Measurements from ENCODE around the gene CLHC1. TPM values are rescaled to one million over a fixed set of nuclear protein-coding genes. Genes with fewer than 3 reads are reported as not detected.

CLHC1 gene
- total RNA-seq, 1 donor from 2014 or later: 46.7 TPM

DNA sequence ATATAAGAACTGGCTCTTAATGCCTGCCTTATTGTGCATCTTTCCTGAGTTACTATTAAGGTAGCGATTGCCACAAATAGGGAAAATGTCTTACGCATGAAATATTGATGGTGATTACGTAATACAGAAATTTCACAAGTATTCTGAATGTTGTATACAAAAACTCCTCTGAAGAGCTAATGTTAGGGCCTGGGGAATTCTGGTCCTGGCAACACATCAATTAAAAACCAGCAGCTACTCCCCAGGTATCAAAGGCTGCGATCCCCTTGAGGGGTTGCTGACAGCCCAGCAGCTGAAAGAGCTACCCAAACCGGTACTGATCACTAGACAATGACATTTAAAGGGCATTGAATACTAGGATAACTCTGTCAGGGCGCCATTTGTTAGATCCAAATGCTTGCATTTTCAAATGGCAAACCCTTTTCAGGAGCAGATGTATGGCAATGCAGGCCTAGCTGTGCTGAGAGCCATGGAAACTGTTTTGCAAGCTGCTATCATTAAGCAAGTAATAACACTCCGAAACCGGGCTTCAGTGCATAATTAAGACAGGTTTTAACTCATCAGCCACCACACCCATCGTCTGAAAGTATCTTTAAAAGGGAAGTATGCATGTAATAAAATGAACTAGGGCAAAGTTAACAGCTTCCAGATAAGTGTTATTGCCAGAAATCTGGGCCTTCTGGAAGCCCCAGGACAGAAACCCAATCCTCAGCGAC is 78.4 kb downstream of the CLHC1 start:
- peaks cover 40% of the 10 kb centered on the region for H3K4me1 Mint-ChIP-seq

DNA sequence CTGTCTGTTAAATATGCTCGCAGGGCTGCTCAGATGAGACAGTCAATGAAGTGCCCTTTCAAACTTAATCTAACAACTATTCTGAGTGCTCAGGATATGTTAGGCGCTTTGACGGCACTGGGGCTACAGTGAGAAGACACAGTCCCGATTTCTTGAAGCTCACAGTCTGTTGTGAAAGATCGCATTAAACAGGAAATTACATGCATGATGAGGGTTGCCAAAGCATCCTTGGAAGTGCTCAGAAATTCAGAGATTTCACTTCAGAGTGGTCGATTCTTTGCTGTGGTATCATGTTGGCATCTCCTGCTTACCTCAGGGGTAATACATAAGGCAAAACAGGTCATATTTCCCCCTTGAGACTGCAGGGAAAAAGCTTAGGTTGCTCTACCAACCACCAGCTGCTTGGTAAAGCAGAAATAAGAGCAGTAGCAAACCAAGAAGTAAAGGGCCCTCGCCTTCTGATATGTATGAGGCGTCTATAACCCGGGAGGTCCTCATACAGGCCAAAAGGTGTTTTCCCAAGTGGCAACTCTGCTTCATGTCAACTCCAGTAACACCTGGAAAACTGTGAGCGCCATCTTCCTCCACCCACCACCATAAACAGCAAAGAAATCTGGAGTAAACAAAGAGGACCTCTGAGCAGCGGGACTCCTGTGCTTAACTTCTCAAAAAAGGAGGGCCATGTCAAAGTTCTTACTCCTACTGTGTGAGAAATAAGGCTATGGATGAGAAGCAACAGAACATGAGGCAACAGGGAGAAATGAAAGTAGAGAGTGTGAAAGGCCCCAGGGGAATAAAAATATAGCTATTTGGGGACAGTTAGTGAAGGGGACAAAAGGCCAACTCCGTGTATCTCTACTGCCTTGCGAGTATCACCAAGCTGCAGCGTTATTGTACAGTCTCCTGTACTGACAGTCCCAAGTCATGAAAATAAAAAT is 79.3 kb downstream of the CLHC1 start:
- no peak overlapping the region for H3K27ac Mint-ChIP-seq
- no peaks in the 10 kb centered on the region for H3K27me3 Mint-ChIP-seq (ENCODE audit: low read depth)
- H3K9me3 Mint-ChIP-seq: no peaks in the 10 kb centered on the region
- DNase-seq (ENCODE audit: low spot score in 2 of 2, unreplicated experiment in 2 of 2): no peak
- H3K4me1 Mint-ChIP-seq: peaks cover 47% of the 10 kb centered on the region
- TF ChIP-seq, protein P1, sequence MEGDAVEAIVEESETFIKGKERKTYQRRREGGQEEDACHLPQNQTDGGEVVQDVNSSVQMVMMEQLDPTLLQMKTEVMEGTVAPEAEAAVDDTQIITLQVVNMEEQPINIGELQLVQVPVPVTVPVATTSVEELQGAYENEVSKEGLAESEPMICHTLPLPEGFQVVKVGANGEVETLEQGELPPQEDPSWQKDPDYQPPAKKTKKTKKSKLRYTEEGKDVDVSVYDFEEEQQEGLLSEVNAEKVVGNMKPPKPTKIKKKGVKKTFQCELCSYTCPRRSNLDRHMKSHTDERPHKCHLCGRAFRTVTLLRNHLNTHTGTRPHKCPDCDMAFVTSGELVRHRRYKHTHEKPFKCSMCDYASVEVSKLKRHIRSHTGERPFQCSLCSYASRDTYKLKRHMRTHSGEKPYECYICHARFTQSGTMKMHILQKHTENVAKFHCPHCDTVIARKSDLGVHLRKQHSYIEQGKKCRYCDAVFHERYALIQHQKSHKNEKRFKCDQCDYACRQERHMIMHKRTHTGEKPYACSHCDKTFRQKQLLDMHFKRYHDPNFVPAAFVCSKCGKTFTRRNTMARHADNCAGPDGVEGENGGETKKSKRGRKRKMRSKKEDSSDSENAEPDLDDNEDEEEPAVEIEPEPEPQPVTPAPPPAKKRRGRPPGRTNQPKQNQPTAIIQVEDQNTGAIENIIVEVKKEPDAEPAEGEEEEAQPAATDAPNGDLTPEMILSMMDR (IDR thresholded peaks at IDR 0.05; ENCODE audit: unreplicated experiment): no peak
- H3K36me3 Mint-ChIP-seq: no peaks in the 10 kb centered on the region
- no peak overlapping the region for H3K4me3 Mint-ChIP-seq

More for the DNA sequence above, 78.4 kb downstream of the CLHC1 start:
- DNase-seq (ENCODE audit: low spot score in 2 of 2, unreplicated experiment in 2 of 2): no peak
- TF ChIP-seq, protein P1 (IDR thresholded peaks at IDR 0.05; ENCODE audit: unreplicated experiment): no peak
- no peaks in the 10 kb centered on the region for H3K9me3 Mint-ChIP-seq
- no peak overlapping the region for H3K27ac Mint-ChIP-seq
- H3K27me3 Mint-ChIP-seq (ENCODE audit: low read depth): no peaks in the 10 kb centered on the region
- no peaks in the 10 kb centered on the region for H3K36me3 Mint-ChIP-seq
- no peak overlapping the region for H3K4me3 Mint-ChIP-seq

DNA sequence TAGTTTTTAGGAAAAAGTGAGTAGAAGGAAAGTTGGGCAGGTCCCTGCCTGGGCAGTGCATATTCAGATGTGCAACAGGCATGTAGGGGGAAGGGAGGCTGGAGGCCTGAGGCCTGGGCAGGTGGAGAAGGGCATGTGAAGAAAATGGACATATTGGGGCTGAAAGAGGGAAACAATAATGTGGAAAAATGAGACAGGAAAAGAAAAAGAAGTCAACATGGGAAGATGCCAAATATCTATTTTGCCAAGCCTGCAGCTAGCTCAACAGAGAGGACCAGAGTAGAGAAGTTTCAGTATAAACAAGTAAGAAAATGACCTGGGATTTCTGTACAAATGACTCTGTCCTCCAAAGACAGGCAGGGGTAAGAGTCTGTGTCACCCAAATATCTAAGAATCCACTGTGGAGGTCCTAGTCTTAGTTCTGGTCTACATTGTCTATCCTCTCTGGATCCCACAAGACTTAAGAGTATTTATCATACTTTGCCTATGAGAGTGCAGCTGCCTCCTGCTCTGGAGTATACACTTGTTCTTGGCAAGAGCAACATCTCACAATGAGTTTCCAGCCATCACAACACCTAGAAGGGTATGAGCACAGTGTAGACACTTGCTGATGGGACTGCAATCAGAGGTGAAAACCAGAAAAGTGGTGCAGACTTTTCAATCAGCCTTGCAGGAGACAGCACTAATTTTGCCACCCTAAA is 80.2 kb downstream of the CLHC1 start:
- no peaks in the 10 kb centered on the region for H3K9me3 Mint-ChIP-seq
- TF ChIP-seq, protein P1 (IDR thresholded peaks at IDR 0.05; ENCODE audit: unreplicated experiment): no peak
- H3K4me1 Mint-ChIP-seq: peaks cover 40% of the 10 kb centered on the region

DNA sequence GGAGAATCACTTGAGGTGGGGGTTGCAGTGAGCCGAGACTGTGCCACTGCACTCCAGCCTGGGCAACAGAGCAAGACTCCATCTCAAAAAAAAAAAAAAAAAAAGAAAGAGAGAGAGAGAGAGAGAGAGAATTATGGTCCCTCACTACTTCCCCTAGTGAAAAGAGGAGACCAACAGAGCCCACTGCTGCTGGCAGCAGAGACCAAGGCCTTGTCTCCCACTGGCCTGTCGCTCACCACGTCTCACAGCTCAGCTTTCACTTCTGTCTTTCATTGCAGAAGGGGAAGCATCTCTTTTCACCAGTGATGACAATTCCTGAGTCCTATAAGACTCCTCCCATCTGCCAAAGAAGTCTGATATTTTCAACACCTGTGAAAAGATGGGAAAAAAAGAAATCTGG is 81.3 kb downstream of the CLHC1 start:
- no peaks in the 10 kb centered on the region for H3K36me3 Mint-ChIP-seq
- no peak for DNase-seq (ENCODE audit: low spot score in 2 of 2, unreplicated experiment in 2 of 2)
- TF ChIP-seq, protein P1 (IDR thresholded peaks at IDR 0.05; ENCODE audit: unreplicated experiment): no peak
- H3K27me3 Mint-ChIP-seq (ENCODE audit: low read depth): no peaks in the 10 kb centered on the region
- no peak overlapping the region for H3K27ac Mint-ChIP-seq
- no peak overlapping the region for H3K4me3 Mint-ChIP-seq
- no peaks in the 10 kb centered on the region for H3K9me3 Mint-ChIP-seq
- peaks cover 30% of the 10 kb centered on the region for H3K4me1 Mint-ChIP-seq

More for the DNA sequence above, 80.2 kb downstream of the CLHC1 start:
- Mint-ChIP-seq H3K4me3 (no peak overlapping the region), H3K36me3 (no peaks in the 10 kb centered on the region), H3K27ac (no peak overlapping the region), H3K27me3 (ENCODE audit: low read depth) (no peaks in the 10 kb centered on the region)
- no peak for DNase-seq (ENCODE audit: low spot score in 2 of 2, unreplicated experiment in 2 of 2)

DNA sequence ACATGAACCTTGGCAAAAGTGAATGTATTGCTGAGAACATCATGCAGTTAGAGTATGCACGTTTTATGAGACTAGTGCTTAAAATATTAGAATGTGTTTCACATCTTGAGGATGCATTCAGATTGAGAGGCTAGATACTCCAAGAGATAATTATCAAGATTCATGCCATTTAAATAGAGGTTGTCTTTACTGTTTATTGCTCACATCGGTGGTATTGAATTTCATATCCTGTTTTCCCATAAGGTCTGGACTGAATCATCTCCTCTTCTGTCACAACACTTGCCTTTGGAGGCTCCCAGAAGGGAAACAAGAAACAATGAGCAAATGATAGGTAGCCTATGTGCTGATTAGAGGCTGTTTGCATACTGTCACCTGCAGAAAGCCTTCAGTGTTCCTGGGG is 83.8 kb downstream of the CLHC1 start:
- TF ChIP-seq, protein P1 (IDR thresholded peaks at IDR 0.05; ENCODE audit: unreplicated experiment): no peak
- peaks cover 9% of the 10 kb centered on the region for H3K9me3 Mint-ChIP-seq
- DNase-seq (ENCODE audit: low spot score in 2 of 2, unreplicated experiment in 2 of 2): no peak
- H3K4me3 Mint-ChIP-seq: no peak overlapping the region
- H3K27me3 Mint-ChIP-seq (ENCODE audit: low read depth): no peaks in the 10 kb centered on the region
- H3K4me1 Mint-ChIP-seq: peaks cover 11% of the 10 kb centered on the region
- no peaks in the 10 kb centered on the region for H3K36me3 Mint-ChIP-seq
- no peak overlapping the region for H3K27ac Mint-ChIP-seq

Data from mesothelial cell of epicardium (in vitro differentiated cells).